Spleen (tissue), 11 donors: Measurements from ENCODE around the gene TKTL1. TPM values are rescaled to one million over a fixed set of nuclear protein-coding genes. Genes with fewer than 3 reads are reported as not detected.
A peak's percentile ranks its signal among the peaks of the same experiment; 100 is the strongest.
"Not testable (repeated sequence)": the region's sequence is repeated elsewhere in the genome, so short reads cannot be mapped to it uniquely, and the experiment has no call there.

Experiments used
- DNase-seq: peaks from one replicate; pipeline ENCODE4 v3.0.0-alpha.2; 2020
- H3K27ac ChIP-seq, 8 donors: fragments of 200-600 bp; sonication (generic) in 7 of 8; 1 replicate in 4 of 8; 2 replicates in 4 of 8; pipeline versions ENCODE4 v1.5.0 to v1.8.0; 2016 to 2021; ENCODE audit warnings: inconsistent platforms in 4 of 8, mild to moderate bottlenecking in 4 of 8, moderate library complexity in 1 of 8
- H3K27me3 ChIP-seq, 7 donors: fragments of 200-600 bp; sonication (generic) in 6 of 7; replicated peaks in 1 of 7; 1 replicate in 4 of 7; 2 replicates in 3 of 7; pipeline versions ENCODE4 v1.5.0 to v1.8.0; 2016 to 2021; ENCODE audit warnings: inconsistent platforms in 3 of 7, mild to moderate bottlenecking in 1 of 7
- H3K36me3 ChIP-seq, 6 donors: fragments of 200-600 bp; sonication (generic) in 5 of 6; 1 replicate in 4 of 6; 2 replicates in 2 of 6; pipeline versions ENCODE4 v1.5.0 to v1.8.0; 2016 to 2021; ENCODE audit warnings: inconsistent platforms in 2 of 6
- H3K4me1 ChIP-seq, 6 donors: fragments of 200-600 bp; sonication (generic) in 5 of 6; 1 replicate in 3 of 6; 2 replicates in 3 of 6; pipeline versions ENCODE4 v1.5.0 to v1.8.0; 2016 to 2021; ENCODE audit warnings: inconsistent platforms in 3 of 6
- H3K4me3 ChIP-seq, 8 donors: fragments of 200-600 bp; sonication (generic) in 7 of 8; 1 replicate in 4 of 8; 2 replicates in 4 of 8; pipeline versions ENCODE4 v1.5.0 to v1.8.0; 2016 to 2021; ENCODE audit warnings: inconsistent platforms in 4 of 8, mild to moderate bottlenecking in 4 of 8, moderate library complexity in 2 of 8
- H3K9me3 ChIP-seq, 8 donors: fragments of 200-600 bp; sonication (generic) in 7 of 8; 1 replicate in 4 of 8; 2 replicates in 4 of 8; pipeline versions ENCODE4 v1.5.0 to v1.8.0; 2016 to 2021; ENCODE audit warnings: inconsistent platforms in 4 of 8
- CTCF ChIP-seq, 11 experiments: fragments of 200-600 bp in 7 of 11; fragments of 450-650 bp in 4 of 11; sonication (generic) in 4 of 11; IDR thresholded peaks in 8 of 11; conservative IDR thresholded peaks in 3 of 11; 1 replicate in 7 of 11; 2 replicates in 4 of 11; pipeline versions ENCODE4 v1.4.0 to v1.8.0; 2016 to 2021; ENCODE audit warnings: antibody characterized with exemption in 11 of 11, inconsistent platforms in 4 of 11, mild to moderate bottlenecking in 1 of 11
- POLR2A ChIP-seq, 3 donors: fragments of 450-650 bp; IDR thresholded peaks; one replicate each; pipeline ENCODE4 v1.5.1; 2017; ENCODE audit warnings: antibody characterized with exemption in 3 of 3, mild to moderate bottlenecking in 1 of 3
- POLR2AphosphoS5 ChIP-seq, 3 donors: sonication (generic); formaldehyde crosslinking; IDR thresholded peaks; one replicate each; pipeline ENCODE4 v1.5.1; 2017; ENCODE audit warnings: antibody characterized with exemption in 3 of 3
- WGBS, 5 donors: extraction: QIAGEN DNeasy Blood & Tissue Kit in 3 of 5; methylation state at CpG; one replicate each; pipeline versions ENCODE4 v1.1.5 to v1.1.7; 2013 to 2018; 5-methylcytosine and 5-hydroxymethylcytosine counted together
- intact Hi-C: fragments of 100-400 bp; cut with DNase I; formaldehyde crosslinking; loops from one replicate; pipeline ENCODE4 v1.15.0; 2023; ENCODE audit warnings: low total_unique reads
- polyA plus RNA-seq, 3 donors: library from polyadenylated mRNA; stranded (reverse); fragments of 200-250 nt; gene quantifications; one replicate each; pipeline ENCODE4 v1.2.1, GENCODE V29; 2013
- total RNA-seq, 7 donors: library from RNA; depleted of rRNA in 3 of 7; stranded (reverse); fragments of >200 nt in 3 of 7; fragmentation: NEBNext Ultra II Directional in 4 of 7; extraction: Animal tissue kit (Norgen Biotek cat#: 25700) in 4 of 7; gene quantifications; one replicate each; pipeline versions ENCODE4 v1.1.0 to v1.2.1, GENCODE V29; 2016 to 2021
- donor health status: healthy with polysubstance abuse.
- donor health status: DM: no; HTN: no; CAD: no; lungs with moderate emphysema.
- donor health status: DM: no; HTN: no; CAD: no.
- donor health status: Bipolar disorder and iron deficiency.
- donor health status: healthy.
- donor health status: DM: no; HTN: no; CAD: no.
- donor health status: DM: yes; HTN: yes; CAD: no.

The TKTL1 gene
- total and polyA plus RNA-seq, 10 donors: 0.13 to 3.7 (median 0.77) TPM; not detected in 1

- peaks cover 5 to 22% (median 11%) of the 10 kb centered on the region in 6 donors for H3K4me1 ChIP-seq
- intact Hi-C loops: no loop called here
- H3K36me3 ChIP-seq: no peaks in the 10 kb centered on the region
- no peak overlapping the region for H3K4me3 ChIP-seq
- peak; percentile 69 for DNase-seq
- H3K9me3 ChIP-seq: no peaks in the 10 kb centered on the region
- 91 to 100% (median 96%) methylated on average over 19 to 29 of the region's 29 CpGs for WGBS, 5 donors
- peaks cover 0 to 7% (median 0%) of the 10 kb centered on the region in 7 donors for H3K27me3 ChIP-seq
- no peak overlapping the region for H3K27ac ChIP-seq
- TF ChIP-seq POLR2AphosphoS5 (IDR thresholded peaks at IDR 0.05): no peak
- no peak for TF ChIP-seq CTCF (IDR thresholded peaks at IDR 0.05 in 8 of 11, conservative IDR thresholded peaks at IDR 0.05 in 3 of 11)
- no peak for TF ChIP-seq POLR2A (IDR thresholded peaks at IDR 0.05)
Observed at GRCh38 chrX:154332561-154332960, 37.0 kb downstream of the TKTL1 start.

GRCh38 chrX:154333116-154333515, 37.5 kb downstream of the TKTL1 start:
- peak overlapping the region in 3 of 8 donors; percentile 15 to 72 (median 51) for H3K27ac ChIP-seq
- H3K4me1 ChIP-seq: peaks cover 0 to 16% (median 7%) of the 10 kb centered on the region in 6 donors
- peaks cover 0 to 7% (median 0%) of the 10 kb centered on the region in 7 donors for H3K27me3 ChIP-seq
- H3K36me3 ChIP-seq: no peaks in the 10 kb centered on the region
- DNase-seq: peak; percentile 75
- intact Hi-C loops: no loop called here
- no peak for TF ChIP-seq CTCF (IDR thresholded peaks at IDR 0.05 in 8 of 11, conservative IDR thresholded peaks at IDR 0.05 in 3 of 11)
- TF ChIP-seq POLR2AphosphoS5 (IDR thresholded peaks at IDR 0.05): no peak
- no peak for TF ChIP-seq POLR2A (IDR thresholded peaks at IDR 0.05)
- no peak overlapping the region for H3K4me3 ChIP-seq
- no peaks in the 10 kb centered on the region for H3K9me3 ChIP-seq
- WGBS, 5 donors: 85 to 99% (median 95%) methylated on average over 9 of the region's 9 CpGs

- peak; percentile 72 for DNase-seq
- Histone ChIP-seq H3K27ac (peak overlapping the region in 7 of 8 donors; percentile 7 to 72 (median 46)), H3K9me3 (no peaks in the 10 kb centered on the region), H3K4me1 (peaks cover 0 to 16% (median 7%) of the 10 kb centered on the region in 6 donors), H3K36me3 (no peaks in the 10 kb centered on the region), H3K27me3 (peaks cover 0 to 7% (median 0%) of the 10 kb centered on the region in 7 donors), H3K4me3 (peak overlapping the region in 1 of 8 donors; percentile 21)
- intact Hi-C loops: no loop called here
- WGBS, 5 donors: 30 to 48% (median 38%) methylated on average over 6 of the region's 6 CpGs
- TF ChIP-seq POLR2A (IDR thresholded peaks at IDR 0.05) (no peak), CTCF (IDR thresholded peaks at IDR 0.05 in 8 of 11, conservative IDR thresholded peaks at IDR 0.05 in 3 of 11) (no peak), POLR2AphosphoS5 (IDR thresholded peaks at IDR 0.05) (no peak)
Observed at GRCh38 chrX:154333837-154334271, 38.3 kb downstream of the TKTL1 start.

GRCh38 chrX:154334496-154334895, 38.9 kb downstream of the TKTL1 start:
- H3K36me3 ChIP-seq: no peaks in the 10 kb centered on the region
- TF ChIP-seq POLR2A (IDR thresholded peaks at IDR 0.05): no peak
- no peak for TF ChIP-seq POLR2AphosphoS5 (IDR thresholded peaks at IDR 0.05)
- no peak for TF ChIP-seq CTCF (IDR thresholded peaks at IDR 0.05 in 8 of 11, conservative IDR thresholded peaks at IDR 0.05 in 3 of 11)
- peaks cover 0 to 7% (median 0%) of the 10 kb centered on the region in 7 donors for H3K27me3 ChIP-seq
- intact Hi-C loops: no loop called here
- peak overlapping the region in 1 of 8 donors; percentile 21 for H3K4me3 ChIP-seq
- peak overlapping the region in 6 of 8 donors; percentile 15 to 72 (median 48) for H3K27ac ChIP-seq
- DNase-seq: peak; percentile 43
- H3K9me3 ChIP-seq: no peaks in the 10 kb centered on the region
- peaks cover 0 to 16% (median 7%) of the 10 kb centered on the region in 6 donors for H3K4me1 ChIP-seq
- WGBS, 5 donors: 72 to 85% (median 79%) methylated on average over 8 to 10 of the region's 10 CpGs

- H3K4me3 ChIP-seq, intact Hi-C loops, DNase-seq, H3K36me3 ChIP-seq, H3K9me3 ChIP-seq, H3K4me1 ChIP-seq, H3K27me3 ChIP-seq: not testable (repeated sequence)
- 0% methylated on average over 19 of the region's 115 CpGs; no CpG with 5 or more reads in 4 of the 5 donors for WGBS, 5 donors
- H3K27ac ChIP-seq: peak overlapping the region in 3 of 8 donors; percentile 72 to 81 (median 77)
Observed at GRCh38 chrX:154341399-154342298, 46.1 kb downstream of the TKTL1 start.

GRCh38 chrX:154343063-154343462, 47.5 kb downstream of the TKTL1 start:
- H3K4me1 ChIP-seq, intact Hi-C loops, H3K27ac ChIP-seq, DNase-seq, H3K9me3 ChIP-seq, H3K27me3 ChIP-seq, H3K4me3 ChIP-seq, H3K36me3 ChIP-seq: not testable (repeated sequence)
- WGBS, 5 donors: no CpG with 5 or more reads among the region's 16 CpGs
